Ovary (tissue), 9 donors: Measurements from ENCODE around the gene DDX3X. TPM values are rescaled to one million over a fixed set of nuclear protein-coding genes. Genes with fewer than 3 reads are reported as not detected.
A peak's percentile ranks its signal among the peaks of the same experiment; 100 is the strongest.

ENCODE experiments used
- DNase-seq, 5 donors: peaks; one replicate each; pipeline ENCODE4 v3.0.0-alpha.2; 2019 to 2020
- H3K27ac ChIP-seq, 2 donors: fragments of 200-600 bp; one replicate each; pipeline versions ENCODE4 v1.5.1 to v1.8.0; 2019 to 2022
- H3K27me3 ChIP-seq: fragments of 200-600 bp; one replicate; pipeline ENCODE4 v1.8.0; 2022
- H3K36me3 ChIP-seq: fragments of 200-600 bp; sonication (generic); one replicate; pipeline ENCODE4 v1.5.1; 2019
- H3K4me1 ChIP-seq: one replicate; pipeline ENCODE4 v1.8.1; 2013; ENCODE audit warnings: mild to moderate bottlenecking, moderate library complexity; ENCODE audit not compliant: insufficient read depth
- H3K4me3 ChIP-seq: fragments of 200-600 bp; sonication (generic); one replicate; pipeline ENCODE4 v1.5.1; 2017
- H3K9me3 ChIP-seq, 2 donors: fragments of 200-600 bp in 1 of 2; sonication (generic) in 1 of 2; one replicate each; pipeline versions ENCODE4 v1.5.1 to v1.8.1; 2013 to 2019; ENCODE audit warnings: mild to moderate bottlenecking in 1 of 2, moderate library complexity in 1 of 2
- EP300 ChIP-seq: sonication (generic); formaldehyde crosslinking; IDR thresholded peaks from one replicate; pipeline ENCODE4 v1.6.1; 2017; ENCODE audit warnings: antibody characterized with exemption
- POLR2A ChIP-seq: fragments of 450-650 bp; IDR thresholded peaks from one replicate; pipeline ENCODE4 v1.6.1; 2017; ENCODE audit warnings: antibody characterized with exemption, mild to moderate bottlenecking, moderate library complexity
- WGBS, 3 donors: extraction: QIAGEN DNeasy Blood & Tissue Kit in 1 of 3; methylation state at CpG; one replicate each; pipeline versions ENCODE4 v1.1.5 to v1.1.7; 2013 to 2017; 5-methylcytosine and 5-hydroxymethylcytosine counted together
- intact Hi-C, 4 donors: fragments of 100-400 bp; cut with DNase I; formaldehyde crosslinking; loops; one replicate each; pipeline versions ENCODE4 v1.11.0 to v1.15.1; 2022 to 2023
- polyA plus RNA-seq, 2 donors: library from polyadenylated mRNA; stranded (reverse); fragments of 200-250 nt in 1 of 2; fragments of 350-450 nt in 1 of 2; fragmentation: Illumina TruSeq in 1 of 2; extraction: RNeasy Lipid Tissue Mini Kit (QIAGEN cat#74804) in 1 of 2; gene quantifications; one replicate each; pipeline ENCODE4 v1.2.3, GENCODE V29; 2013 to 2014
- total RNA-seq, 7 donors: library from RNA; depleted of rRNA in 2 of 7; stranded (reverse); fragments of >200 nt in 2 of 7; fragmentation: NEBNext Ultra II Directional in 3 of 7; extraction: Animal tissue kit (Norgen Biotek cat#: 25700) in 3 of 7; gene quantifications; one replicate each; pipeline versions ENCODE4 v1.1.0 to v1.2.4, GENCODE V29; 2016 to 2023
- TF ChIP-seq, protein P1 (sequence below), 3 donors: fragments of 450-650 bp in 2 of 3; fragments of 200-600 bp in 1 of 3; IDR thresholded peaks; one replicate each; pipeline versions ENCODE4 v1.5.1 to v1.8.0; 2016 to 2022; ENCODE audit warnings: antibody characterized with exemption in 3 of 3, mild to moderate bottlenecking in 1 of 3
- donor health status: DM: no; HTN: no; CAD: no; lungs with moderate emphysema.
- donor health status: DM: no; HTN: no; CAD: no.
- donor health status: Bipolar disorder and iron deficiency.
- donor health status: DM: yes; HTN: yes; CAD: no.
- donor health status: DM: no; HTN: no; CAD: no.
- donor health status: DM: yes; HTN: yes; CAD: no.

DDX3X gene
- total and polyA plus RNA-seq, 9 donors: 106 to 329 (median 248) TPM

DNA sequence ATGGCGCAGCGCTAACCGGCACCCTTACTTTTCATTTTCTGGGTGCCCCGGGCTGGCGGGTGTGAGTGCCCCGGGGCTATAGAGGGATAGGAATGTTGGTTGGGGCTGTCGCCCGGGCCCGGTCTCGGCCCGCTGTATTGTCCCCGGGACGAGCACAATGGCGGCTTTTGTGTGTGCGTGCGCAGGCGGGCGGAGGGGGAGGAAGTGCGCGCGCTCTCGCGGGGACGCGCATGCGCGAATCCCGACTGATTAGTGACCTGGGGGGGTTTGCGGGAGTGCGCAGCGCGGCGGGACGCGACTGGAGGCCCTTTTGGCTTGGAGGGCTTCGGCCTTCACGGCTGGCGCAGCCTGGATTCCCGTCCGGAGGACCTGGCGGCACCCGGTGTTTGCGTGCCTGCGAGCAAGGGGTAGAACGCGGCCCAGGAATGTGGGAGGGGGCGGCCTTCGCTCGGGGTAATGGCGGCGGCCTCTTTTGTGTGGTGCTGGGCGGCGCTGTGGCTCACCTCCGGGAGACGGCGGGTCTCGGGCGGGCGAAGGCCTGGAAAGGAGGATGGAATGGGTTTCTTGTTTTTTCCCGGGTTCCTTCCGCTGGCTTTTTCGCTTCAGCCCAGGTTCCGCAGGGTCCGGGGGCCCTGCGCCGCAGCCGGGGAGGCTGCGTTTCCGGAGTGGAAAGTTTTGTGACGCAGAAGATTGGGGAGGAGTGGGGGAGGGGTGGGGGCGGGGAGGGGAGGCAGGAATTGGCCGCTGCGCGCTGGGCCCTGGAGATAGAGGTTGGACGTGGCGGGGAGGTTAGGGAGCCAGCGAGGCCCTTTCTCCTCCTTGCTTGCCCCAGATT, 618 bp downstream of the DDX3X start:
- Histone ChIP-seq H3K27me3 (no peaks in the 10 kb centered on the region), H3K36me3 (no peaks in the 10 kb centered on the region), H3K27ac (peak overlapping the region; percentile 98 to 100), H3K4me1 (peaks cover 4% of the 10 kb centered on the region), H3K9me3 (no peaks in the 10 kb centered on the region), H3K4me3 (peak overlapping the region; percentile 84)
- intact Hi-C loops: loop anchor here in 1 of 4 donors (5.0 to 10.0 kb wide), 2 partner anchors 108 to 250 kb away; partner anchors contain the start of gene USP9X
- no peak for TF ChIP-seq POLR2A
- TF ChIP-seq EP300: no peak
- TF ChIP-seq, protein P1, sequence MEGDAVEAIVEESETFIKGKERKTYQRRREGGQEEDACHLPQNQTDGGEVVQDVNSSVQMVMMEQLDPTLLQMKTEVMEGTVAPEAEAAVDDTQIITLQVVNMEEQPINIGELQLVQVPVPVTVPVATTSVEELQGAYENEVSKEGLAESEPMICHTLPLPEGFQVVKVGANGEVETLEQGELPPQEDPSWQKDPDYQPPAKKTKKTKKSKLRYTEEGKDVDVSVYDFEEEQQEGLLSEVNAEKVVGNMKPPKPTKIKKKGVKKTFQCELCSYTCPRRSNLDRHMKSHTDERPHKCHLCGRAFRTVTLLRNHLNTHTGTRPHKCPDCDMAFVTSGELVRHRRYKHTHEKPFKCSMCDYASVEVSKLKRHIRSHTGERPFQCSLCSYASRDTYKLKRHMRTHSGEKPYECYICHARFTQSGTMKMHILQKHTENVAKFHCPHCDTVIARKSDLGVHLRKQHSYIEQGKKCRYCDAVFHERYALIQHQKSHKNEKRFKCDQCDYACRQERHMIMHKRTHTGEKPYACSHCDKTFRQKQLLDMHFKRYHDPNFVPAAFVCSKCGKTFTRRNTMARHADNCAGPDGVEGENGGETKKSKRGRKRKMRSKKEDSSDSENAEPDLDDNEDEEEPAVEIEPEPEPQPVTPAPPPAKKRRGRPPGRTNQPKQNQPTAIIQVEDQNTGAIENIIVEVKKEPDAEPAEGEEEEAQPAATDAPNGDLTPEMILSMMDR (IDR thresholded peaks at IDR 0.05): peak in 2 of 3 donors; percentile 7 to 19
- peak; percentile 94 to 97 (median 95) for DNase-seq
- WGBS, 3 donors: 1% methylated on average over 77 of the region's 77 CpGs

DNA sequence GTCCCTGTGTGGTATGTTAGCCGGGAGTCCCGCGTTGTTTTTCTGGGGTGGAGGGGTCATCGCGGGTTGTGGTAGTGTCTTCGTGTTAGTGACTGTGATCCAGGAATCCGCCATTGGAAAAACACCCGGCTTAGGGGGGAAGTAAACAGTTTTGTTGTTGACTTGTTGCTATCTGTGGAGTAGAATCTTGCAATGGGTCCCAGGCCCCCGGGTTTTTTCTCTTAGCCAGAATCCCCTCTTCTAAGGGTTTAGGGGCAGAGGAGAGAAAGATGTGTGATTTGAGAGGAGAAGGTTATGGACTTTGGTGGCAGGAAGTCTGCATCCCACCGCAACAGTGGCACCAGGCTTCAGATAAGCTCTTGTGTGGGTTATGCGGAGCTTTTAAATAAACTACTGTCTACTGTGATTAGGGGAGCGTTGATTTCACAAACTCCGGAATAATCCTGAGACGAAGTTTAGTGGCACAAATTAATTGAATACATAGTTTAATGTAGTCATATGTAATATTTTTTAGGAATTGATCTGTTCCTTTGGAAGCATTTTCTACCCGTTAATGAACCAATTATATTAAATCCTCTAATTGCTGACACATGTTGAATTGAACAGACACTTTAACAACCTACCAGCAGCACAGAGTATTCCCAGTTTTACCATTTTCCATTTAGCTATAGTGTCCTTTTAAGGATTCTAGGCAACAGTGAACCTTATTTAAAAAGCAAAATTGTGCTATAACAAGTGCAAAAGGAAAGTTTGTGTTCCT, 1.4 kb downstream of the DDX3X start:
- Histone ChIP-seq H3K4me3 (peak overlapping the region; percentile 84), H3K4me1 (peaks cover 7% of the 10 kb centered on the region), H3K36me3 (no peaks in the 10 kb centered on the region), H3K27ac (peak overlapping the region; percentile 98 to 100), H3K27me3 (no peaks in the 10 kb centered on the region), H3K9me3 (no peaks in the 10 kb centered on the region)
- DNase-seq: no peak
- TF ChIP-seq POLR2A (no peak), EP300 (no peak)
- TF ChIP-seq, protein P1 (IDR thresholded peaks at IDR 0.05): no peak
- 1 to 2% (median 1%) methylated on average over 15 of the region's 15 CpGs for WGBS, 3 donors
- intact Hi-C loops: loop anchor here in 1 of 4 donors (5.0 to 10.0 kb wide), 2 partner anchors 107 to 251 kb away; partner anchors contain the start of gene USP9X

- intact Hi-C loops: loop anchor here in 1 of 4 donors (5.0 to 10.0 kb wide), 2 partner anchors 106 to 251 kb away; partner anchors contain the start of gene USP9X
- DNase-seq: no peak
- 23 to 38% (median 29%) methylated on average over 6 of the region's 6 CpGs for WGBS, 3 donors
- TF ChIP-seq, protein P1 (IDR thresholded peaks at IDR 0.05): no peak
- TF ChIP-seq EP300: no peak
- TF ChIP-seq POLR2A: no peak
- Histone ChIP-seq H3K36me3 (no peaks in the 10 kb centered on the region), H3K4me3 (peak overlapping the region; percentile 84), H3K27ac (no peak overlapping the region), H3K4me1 (peaks cover 7% of the 10 kb centered on the region), H3K27me3 (no peaks in the 10 kb centered on the region), H3K9me3 (no peaks in the 10 kb centered on the region)
These were observed 2.0 kb downstream of the DDX3X start for GRCh38 chrX:41335958-41336331.

GRCh38 chrX:41336447-41336846, 2.5 kb downstream of the DDX3X start:
- WGBS, 3 donors: 60 to 71% (median 63%) methylated on average over 7 of the region's 7 CpGs
- Histone ChIP-seq H3K9me3 (no peaks in the 10 kb centered on the region), H3K4me3 (peak overlapping the region; percentile 84), H3K27me3 (no peaks in the 10 kb centered on the region), H3K36me3 (no peaks in the 10 kb centered on the region), H3K27ac (no peak overlapping the region), H3K4me1 (peaks cover 7% of the 10 kb centered on the region)
- TF ChIP-seq POLR2A (no peak), EP300 (no peak)
- TF ChIP-seq, protein P1 (IDR thresholded peaks at IDR 0.05): no peak
- no peak for DNase-seq
- intact Hi-C loops: loop anchor here in 1 of 4 donors (5.0 to 10.0 kb wide), 2 partner anchors 106 to 252 kb away; partner anchors contain the start of gene USP9X
